Activated naive CD4-positive, alpha-beta T cell treated with anti-CD3 and anti-CD28 coated beads, Interleukin-2, amount 50 U/mL, for 24 hours (primary cell): Measurements from ENCODE around the gene CELF2.

ENCODE experiments used
- H3K27ac Mint-ChIP-seq: one replicate; pipeline ENCODE4 v1.8.0; 2021; ENCODE audit warnings: mild to moderate bottlenecking, mixed read lengths
- H3K27me3 Mint-ChIP-seq: one replicate; pipeline ENCODE4 v1.8.0; 2021; ENCODE audit warnings: mixed read lengths
- H3K36me3 Mint-ChIP-seq: one replicate; pipeline ENCODE4 v1.8.0; 2021; ENCODE audit warnings: mixed read lengths
- H3K4me1 Mint-ChIP-seq: one replicate; pipeline ENCODE4 v1.8.0; 2021; ENCODE audit warnings: mixed read lengths
- H3K4me3 Mint-ChIP-seq: one replicate; pipeline ENCODE4 v1.8.0; 2021; ENCODE audit warnings: mild to moderate bottlenecking, mixed read lengths
- H3K9me3 Mint-ChIP-seq: one replicate; pipeline ENCODE4 v1.8.0; 2021; ENCODE audit warnings: mixed read lengths

CELF2 gene

DNA sequence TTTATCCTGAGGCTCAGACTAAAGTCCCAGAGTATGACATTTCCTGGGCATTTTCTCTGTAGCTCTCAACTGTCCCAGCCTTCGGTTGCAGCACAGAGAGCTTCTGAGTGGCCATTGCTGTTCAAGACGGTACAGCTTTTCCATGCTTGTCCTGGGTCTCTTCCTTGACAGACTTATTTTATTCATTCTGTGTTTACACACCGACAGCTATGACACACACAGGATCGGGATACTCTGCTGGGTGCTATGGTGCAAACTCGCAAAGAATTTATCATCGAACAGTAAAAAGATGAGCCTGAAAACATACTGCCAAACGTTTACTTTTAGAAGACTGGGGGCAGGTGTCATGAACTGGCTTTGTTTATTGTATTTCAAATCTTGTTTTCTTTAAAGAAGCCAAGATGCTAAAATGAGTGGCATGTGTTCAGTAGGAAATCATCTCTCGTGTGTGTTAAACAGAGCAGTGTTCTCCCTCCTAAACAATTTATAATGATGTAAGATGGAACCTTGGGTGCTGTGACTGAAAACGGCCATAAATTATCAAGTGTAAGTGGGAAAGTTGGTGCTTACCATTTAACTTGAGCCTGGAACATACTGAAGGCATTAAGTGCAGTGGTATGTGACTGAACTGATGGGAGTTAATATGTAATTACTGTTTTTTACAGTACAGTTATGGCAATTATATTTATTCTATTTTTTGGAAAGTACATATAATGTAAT is 120.8 kb downstream of the CELF2 start:
- Mint-ChIP-seq H3K9me3 (no peaks in the 10 kb centered on the region), H3K4me3 (no peak overlapping the region), H3K36me3 (no peaks in the 10 kb centered on the region), H3K27ac (no peak overlapping the region), H3K4me1 (peaks cover 59% of the 10 kb centered on the region), H3K27me3 (no peaks in the 10 kb centered on the region)

DNA sequence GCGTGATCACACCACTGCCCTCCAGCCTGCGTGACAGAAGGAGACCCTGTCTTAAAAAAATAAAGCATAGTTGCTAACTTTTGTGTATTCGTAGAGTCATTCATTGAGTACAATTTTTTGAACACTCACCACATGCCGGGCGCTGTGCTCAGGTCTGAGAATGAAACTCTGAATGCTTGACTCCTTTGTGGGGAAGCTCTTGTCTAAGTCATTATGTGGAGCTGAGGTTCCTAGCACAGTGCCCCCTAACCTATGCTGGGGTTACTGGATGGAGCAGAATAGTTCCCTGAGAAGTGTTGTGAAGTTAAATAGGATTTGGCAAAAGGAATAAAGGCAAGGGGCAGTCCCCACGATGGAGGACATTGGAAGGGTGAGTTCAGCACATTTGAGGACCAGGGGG is 123.3 kb downstream of the CELF2 start:
- Mint-ChIP-seq H3K27me3 (no peaks in the 10 kb centered on the region), H3K27ac (peak overlapping the region; percentile 97), H3K4me1 (peaks cover 78% of the 10 kb centered on the region), H3K9me3 (no peaks in the 10 kb centered on the region), H3K4me3 (peak overlapping the region; percentile 67), H3K36me3 (no peaks in the 10 kb centered on the region)

DNA sequence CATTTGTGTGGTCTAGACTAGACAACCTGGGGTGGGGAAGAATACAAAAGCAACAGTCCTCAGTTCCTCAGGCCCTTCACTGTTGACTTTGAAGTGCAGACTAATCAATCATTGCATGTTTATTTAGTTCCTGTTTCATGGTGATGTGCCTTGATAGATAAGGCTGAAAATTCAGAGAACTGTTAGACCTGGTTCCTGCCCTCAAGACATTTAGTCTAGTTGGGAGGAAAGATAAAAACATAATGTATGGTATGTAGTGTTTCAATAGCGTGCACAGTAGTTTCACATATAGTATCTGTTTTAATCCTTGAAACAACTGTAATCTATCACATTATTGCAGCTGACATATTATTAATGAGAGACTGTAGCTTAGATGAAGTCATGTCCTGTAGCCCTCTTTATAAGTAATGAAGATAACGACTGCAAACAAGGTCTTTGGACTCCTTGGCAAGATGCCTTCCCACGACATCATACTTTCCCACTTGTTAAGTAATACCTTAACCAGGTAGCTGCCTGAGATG is 124.0 kb downstream of the CELF2 start:
- H3K27me3 Mint-ChIP-seq, result no peaks in the 10 kb centered on the region
- H3K36me3 Mint-ChIP-seq, result no peaks in the 10 kb centered on the region
- no peaks in the 10 kb centered on the region for H3K9me3 Mint-ChIP-seq
- H3K27ac Mint-ChIP-seq, result peak overlapping the region; percentile 97
- H3K4me3 Mint-ChIP-seq, result peak overlapping the region; percentile 67
- H3K4me1 Mint-ChIP-seq, result peaks cover 85% of the 10 kb centered on the region

DNA sequence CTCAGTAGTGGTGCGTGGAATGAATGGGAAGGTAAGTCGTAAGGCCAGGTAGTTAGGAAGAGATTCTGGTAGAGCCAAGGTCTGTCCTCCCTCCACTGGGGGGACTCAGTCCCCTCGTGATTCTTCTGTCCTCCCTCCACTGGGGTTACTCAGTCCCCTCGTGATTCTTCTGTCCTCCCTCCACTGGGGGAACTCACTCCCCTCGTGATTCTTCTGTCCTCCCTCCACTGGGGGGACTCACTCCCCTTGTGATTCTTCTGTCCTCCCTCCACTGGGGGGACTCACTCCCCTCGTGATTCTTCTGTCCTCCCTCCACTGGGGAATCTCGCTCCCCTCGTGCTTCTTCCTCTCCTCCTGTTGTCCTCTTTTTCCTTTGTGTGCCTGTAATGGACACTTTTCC is 125.1 kb downstream of the CELF2 start:
- peaks cover 92% of the 10 kb centered on the region for H3K4me1 Mint-ChIP-seq
- no peaks in the 10 kb centered on the region for H3K36me3 Mint-ChIP-seq
- H3K27me3 Mint-ChIP-seq, result no peaks in the 10 kb centered on the region
- no peak overlapping the region for H3K4me3 Mint-ChIP-seq
- H3K27ac Mint-ChIP-seq, result peak overlapping the region; percentile 88
- no peaks in the 10 kb centered on the region for H3K9me3 Mint-ChIP-seq

- no peaks in the 10 kb centered on the region for H3K9me3 Mint-ChIP-seq
- no peaks in the 10 kb centered on the region for H3K27me3 Mint-ChIP-seq
- H3K4me1 Mint-ChIP-seq, result peaks cover 97% of the 10 kb centered on the region
- H3K4me3 Mint-ChIP-seq, result no peak overlapping the region
- no peaks in the 10 kb centered on the region for H3K36me3 Mint-ChIP-seq
- H3K27ac Mint-ChIP-seq, result peak overlapping the region; percentile 88
Measured at GRCh38 chr10:11143242-11143641, 125.6 kb downstream of the CELF2 start.

DNA sequence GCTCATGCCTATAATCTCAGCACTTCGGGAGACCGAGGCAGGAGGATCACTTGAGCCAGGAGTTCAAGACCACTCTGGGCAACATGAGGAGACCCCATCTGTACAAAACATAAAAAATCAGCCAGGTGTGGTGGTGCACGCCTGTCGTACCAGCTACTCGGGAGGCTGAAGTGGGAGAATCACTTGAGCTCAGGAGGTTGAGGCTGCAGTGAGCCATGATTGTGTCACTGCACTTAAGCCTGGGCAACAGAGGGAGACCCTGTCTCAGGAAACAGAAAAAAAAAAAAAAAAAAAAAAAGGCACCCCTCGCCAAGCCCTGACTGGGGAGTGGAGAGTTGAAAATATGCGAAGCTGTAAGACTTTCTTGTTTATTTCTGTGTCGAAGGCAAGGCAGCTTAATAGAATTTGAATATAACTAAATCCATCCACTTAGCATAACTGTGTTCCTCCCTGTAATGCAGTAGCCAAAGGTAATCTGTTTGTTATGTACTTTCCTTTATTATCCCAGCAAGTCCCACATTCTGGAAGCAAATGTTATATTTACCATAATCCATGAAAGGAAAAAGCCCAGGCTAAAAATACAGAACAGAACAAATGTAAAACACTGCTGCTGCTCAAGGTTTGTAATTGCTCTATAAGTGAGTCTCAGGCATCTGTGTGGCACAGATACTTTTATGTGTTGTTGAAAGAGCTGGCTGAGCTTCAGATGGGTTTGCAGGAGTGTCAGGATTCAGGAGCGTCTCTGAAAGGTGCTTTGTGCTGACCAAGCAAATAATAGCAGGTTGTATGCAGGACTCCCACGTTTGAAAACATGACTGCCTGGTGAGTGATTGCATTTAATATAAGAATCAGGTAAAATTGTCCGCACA is 127.2 kb downstream of the CELF2 start:
- no peaks in the 10 kb centered on the region for H3K36me3 Mint-ChIP-seq
- no peaks in the 10 kb centered on the region for H3K27me3 Mint-ChIP-seq
- H3K4me1 Mint-ChIP-seq, result peaks cover 98% of the 10 kb centered on the region
- H3K4me3 Mint-ChIP-seq, result peak overlapping the region; percentile 87
- peak overlapping the region; percentile 100 for H3K27ac Mint-ChIP-seq
- H3K9me3 Mint-ChIP-seq, result no peaks in the 10 kb centered on the region

DNA sequence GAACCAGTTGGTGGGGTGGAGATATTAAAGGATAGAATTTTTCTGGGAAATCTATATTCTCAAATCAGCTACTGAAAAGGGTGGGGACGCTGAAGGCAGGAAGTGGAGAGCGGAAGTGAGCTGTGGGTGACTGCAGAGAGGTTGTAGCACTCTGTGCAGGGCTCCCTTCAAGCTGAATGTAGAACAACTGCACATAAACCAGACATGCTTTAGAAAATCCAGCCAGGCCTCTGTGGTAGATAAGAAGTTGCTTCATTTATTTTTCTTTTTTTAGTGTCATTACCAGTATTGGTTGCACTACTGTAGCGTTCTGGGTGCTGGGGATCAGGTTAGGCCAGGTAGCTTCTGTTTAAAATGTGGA is 127.8 kb downstream of the CELF2 start:
- no peaks in the 10 kb centered on the region for H3K9me3 Mint-ChIP-seq

DNA sequence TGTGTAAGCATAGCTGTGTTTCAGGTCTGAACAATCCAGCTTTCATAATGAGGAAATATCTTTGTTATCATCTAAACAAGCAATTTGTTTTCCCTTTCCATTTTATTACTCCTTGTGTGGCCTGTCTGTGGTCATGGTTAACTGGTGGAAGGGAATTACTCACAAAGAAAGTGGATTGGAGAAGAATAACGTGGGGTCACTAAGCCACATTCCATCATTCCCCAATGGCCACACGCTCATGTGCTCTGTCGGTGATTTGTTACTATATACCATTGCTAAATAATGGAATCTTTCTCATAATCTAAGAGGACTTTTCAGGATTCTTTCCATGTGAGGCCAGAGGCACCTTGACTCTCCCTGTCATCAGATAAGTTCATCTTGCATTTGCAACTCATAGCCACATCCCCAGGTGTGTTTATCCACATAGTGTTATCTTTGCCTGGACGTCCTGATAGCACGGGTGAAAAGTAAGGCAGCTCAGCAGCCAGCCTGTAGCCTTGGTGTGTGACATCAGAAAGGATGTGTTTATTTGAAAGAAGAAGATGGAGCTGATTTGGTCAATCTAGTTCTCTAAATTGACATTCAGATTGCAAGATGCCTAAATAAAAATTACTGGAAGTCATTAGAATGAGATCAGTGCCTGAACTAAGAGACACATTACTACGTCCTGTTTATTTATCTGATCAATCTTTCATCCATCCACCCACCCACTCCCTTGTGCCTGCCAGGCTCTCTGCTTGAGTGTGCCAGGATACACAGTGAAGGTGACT is 128.9 kb downstream of the CELF2 start:
- Mint-ChIP-seq H3K27me3 (no peaks in the 10 kb centered on the region), H3K27ac (peak overlapping the region; percentile 100), H3K4me3 (peak overlapping the region; percentile 90), H3K4me1 (peaks cover 100% of the 10 kb centered on the region), H3K36me3 (no peaks in the 10 kb centered on the region), H3K9me3 (no peaks in the 10 kb centered on the region)

More for the DNA sequence above, 127.8 kb downstream of the CELF2 start:
- peak overlapping the region; percentile 87 for H3K4me3 Mint-ChIP-seq
- peak overlapping the region; percentile 100 for H3K27ac Mint-ChIP-seq
- peaks cover 98% of the 10 kb centered on the region for H3K4me1 Mint-ChIP-seq
- H3K27me3 Mint-ChIP-seq, result no peaks in the 10 kb centered on the region
- H3K36me3 Mint-ChIP-seq, result no peaks in the 10 kb centered on the region

GRCh38 chr10:11147722-11148121 is 130.1 kb downstream of the CELF2 start:
- no peaks in the 10 kb centered on the region for H3K9me3 Mint-ChIP-seq
- peak overlapping the region; percentile 90 for H3K4me3 Mint-ChIP-seq
- no peaks in the 10 kb centered on the region for H3K27me3 Mint-ChIP-seq
- no peaks in the 10 kb centered on the region for H3K36me3 Mint-ChIP-seq
- peak overlapping the region; percentile 100 for H3K27ac Mint-ChIP-seq
- H3K4me1 Mint-ChIP-seq, result peaks cover 100% of the 10 kb centered on the region

GRCh38 chr10:11148142-11149028 is 130.7 kb downstream of the CELF2 start:
- Mint-ChIP-seq H3K36me3 (no peaks in the 10 kb centered on the region), H3K4me3 (peak overlapping the region; percentile 90), H3K9me3 (no peaks in the 10 kb centered on the region), H3K27ac (peak overlapping the region; percentile 100), H3K4me1 (peaks cover 100% of the 10 kb centered on the region), H3K27me3 (no peaks in the 10 kb centered on the region)

DNA sequence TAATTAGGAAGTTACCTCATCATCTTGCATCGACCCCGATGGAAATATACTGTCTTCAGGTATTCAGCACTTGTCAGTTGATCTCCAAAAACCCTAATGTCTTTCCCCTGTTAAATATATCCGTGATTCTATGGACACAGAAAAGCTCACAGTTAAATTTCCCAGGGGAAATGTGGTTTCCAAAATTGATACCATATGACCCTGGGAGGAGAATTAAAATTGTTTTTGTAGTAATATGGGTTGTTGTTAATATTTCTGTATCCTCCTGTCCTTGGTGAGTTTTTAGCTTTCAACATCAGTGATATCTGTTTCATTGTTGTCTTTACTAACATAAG is 132.1 kb downstream of the CELF2 start:
- Mint-ChIP-seq H3K27ac (peak overlapping the region; percentile 100), H3K4me3 (peak overlapping the region; percentile 90), H3K27me3 (no peaks in the 10 kb centered on the region), H3K4me1 (peaks cover 100% of the 10 kb centered on the region), H3K36me3 (no peaks in the 10 kb centered on the region), H3K9me3 (no peaks in the 10 kb centered on the region)

- Mint-ChIP-seq H3K27ac (peak overlapping the region; percentile 100), H3K4me3 (peak overlapping the region; percentile 90), H3K9me3 (no peaks in the 10 kb centered on the region), H3K27me3 (no peaks in the 10 kb centered on the region), H3K4me1 (peaks cover 100% of the 10 kb centered on the region), H3K36me3 (no peaks in the 10 kb centered on the region)
Measured at GRCh38 chr10:11150231-11150731, 132.6 kb downstream of the CELF2 start.

- Mint-ChIP-seq H3K4me3 (peak overlapping the region; percentile 90), H3K27me3 (no peaks in the 10 kb centered on the region), H3K9me3 (no peaks in the 10 kb centered on the region), H3K4me1 (peaks cover 98% of the 10 kb centered on the region), H3K27ac (peak overlapping the region; percentile 100), H3K36me3 (no peaks in the 10 kb centered on the region)
Measured at GRCh38 chr10:11150879-11151415, 133.3 kb downstream of the CELF2 start.

- H3K27me3 Mint-ChIP-seq, result no peaks in the 10 kb centered on the region
Measured at GRCh38 chr10:11152801-11153200, 135.1 kb downstream of the CELF2 start.

More at GRCh38 chr10:11152801-11153200, 135.1 kb downstream of the CELF2 start:
- peak overlapping the region; percentile 26 for H3K4me3 Mint-ChIP-seq
- peaks cover 97% of the 10 kb centered on the region for H3K4me1 Mint-ChIP-seq
- H3K9me3 Mint-ChIP-seq, result no peaks in the 10 kb centered on the region
- H3K27ac Mint-ChIP-seq, result peak overlapping the region; percentile 91
- no peaks in the 10 kb centered on the region for H3K36me3 Mint-ChIP-seq
